ENCODE results near the gene CRYGN.

DNA sequence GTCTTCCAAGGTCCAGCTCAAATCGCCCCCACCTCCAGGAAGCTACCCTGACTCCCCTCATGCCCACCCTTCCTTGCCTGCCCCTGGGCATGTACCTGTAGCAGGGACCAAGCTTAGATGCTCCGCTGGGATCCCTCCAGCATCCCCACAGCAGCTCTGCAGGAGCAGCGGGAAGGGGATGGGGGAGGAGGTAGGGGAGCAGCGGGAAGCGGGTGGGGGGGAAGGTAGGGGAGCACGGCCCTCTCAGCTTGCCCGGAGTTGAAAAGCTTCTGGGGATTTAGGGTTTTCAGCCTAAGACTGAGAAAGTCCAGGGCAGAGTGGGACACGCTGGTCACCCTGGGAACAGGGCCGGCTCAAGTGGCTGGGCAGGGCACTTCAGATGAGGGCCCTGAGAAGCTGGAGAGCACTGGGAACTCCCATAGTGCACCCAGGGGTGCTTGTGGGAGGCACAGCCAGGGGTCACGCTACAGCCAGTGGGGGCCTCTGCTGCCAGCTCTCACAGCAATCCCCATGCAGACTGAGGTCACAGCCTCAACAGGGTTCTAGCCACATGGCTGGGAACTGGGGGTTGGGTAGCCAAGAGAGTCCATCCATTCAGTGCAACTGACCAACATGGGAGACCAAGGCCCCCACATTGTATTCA, 43.5 kb downstream of the CRYGN start:
- no peak for TF ChIP-seq L3MBTL2 (conservative IDR thresholded peaks at IDR 0.05)
- no peak for TF ChIP-seq ELF4 (IDR thresholded peaks at IDR 0.05)
- TF ChIP-seq SP1 (IDR thresholded peaks at IDR 0.05), result no peak
- TF ChIP-seq FOXM1 (IDR thresholded peaks at IDR 0.05; ENCODE audit: borderline replicate concordance), result no peak
- no peak for TF ChIP-seq FOXA1 (IDR thresholded peaks at IDR 0.05)
- TF ChIP-seq, protein P1, sequence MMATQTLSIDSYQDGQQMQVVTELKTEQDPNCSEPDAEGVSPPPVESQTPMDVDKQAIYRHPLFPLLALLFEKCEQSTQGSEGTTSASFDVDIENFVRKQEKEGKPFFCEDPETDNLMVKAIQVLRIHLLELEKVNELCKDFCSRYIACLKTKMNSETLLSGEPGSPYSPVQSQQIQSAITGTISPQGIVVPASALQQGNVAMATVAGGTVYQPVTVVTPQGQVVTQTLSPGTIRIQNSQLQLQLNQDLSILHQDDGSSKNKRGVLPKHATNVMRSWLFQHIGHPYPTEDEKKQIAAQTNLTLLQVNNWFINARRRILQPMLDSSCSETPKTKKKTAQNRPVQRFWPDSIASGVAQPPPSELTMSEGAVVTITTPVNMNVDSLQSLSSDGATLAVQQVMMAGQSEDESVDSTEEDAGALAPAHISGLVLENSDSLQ (IDR thresholded peaks at IDR 0.05), result no peak
- no peak for TF ChIP-seq TARDBP (IDR thresholded peaks at IDR 0.05)
- no peak for TF ChIP-seq ARNT (IDR thresholded peaks at IDR 0.05)
- no peak for TF ChIP-seq BHLHE40 (IDR thresholded peaks at IDR 0.05; ENCODE audit: borderline replicate concordance)
- no peak for TF ChIP-seq LEF1 (IDR thresholded peaks at IDR 0.05; ENCODE audit: borderline replicate concordance)

All from HEK293T (cell line).